ENCODE results near the gene NTNG1. TPM values are rescaled to one million over a fixed set of nuclear protein-coding genes. Genes with fewer than 3 reads are reported as not detected.

NTNG1 gene
- total and polyA plus RNA-seq, 5 donors, result 0.05 to 0.41 (median 0.37) TPM; not detected in 2

- no peak for DNase-seq
- Histone ChIP-seq H3K27ac (ENCODE audit: low read length) (no peak overlapping the region), H3K4me3 (ENCODE audit: low read length) (no peak overlapping the region), H3K4me1 (ENCODE audit: control insufficient read depth, insufficient read depth, low read length) (no peaks in the 10 kb centered on the region), H3K9me3 (ENCODE audit: control insufficient read depth, low read length) (no peaks in the 10 kb centered on the region), H3K27me3 (ENCODE audit: control insufficient read depth, insufficient read depth) (no peaks in the 10 kb centered on the region)
- 90% methylated on average over 2 of the region's 2 CpGs for WGBS
- no peak for ATAC-seq
- intact Hi-C loops (cut with DNase I), result no loop called here
These were observed 201.9 kb downstream of the NTNG1 start for GRCh38 chr1:107342768-107343167.

- Histone ChIP-seq H3K9me3 (ENCODE audit: control insufficient read depth, low read length) (no peaks in the 10 kb centered on the region), H3K4me3 (ENCODE audit: low read length) (no peak overlapping the region), H3K4me1 (ENCODE audit: control insufficient read depth, insufficient read depth, low read length) (no peaks in the 10 kb centered on the region), H3K27ac (ENCODE audit: low read length) (no peak overlapping the region), H3K27me3 (ENCODE audit: control insufficient read depth, insufficient read depth) (no peaks in the 10 kb centered on the region)
- intact Hi-C loops (cut with DNase I), result no loop called here
- ATAC-seq (no peak), DNase-seq (no peak)
- WGBS, result 88% methylated on average over 5 of the region's 5 CpGs
These were observed 202.8 kb downstream of the NTNG1 start for GRCh38 chr1:107343601-107344000.

DNA sequence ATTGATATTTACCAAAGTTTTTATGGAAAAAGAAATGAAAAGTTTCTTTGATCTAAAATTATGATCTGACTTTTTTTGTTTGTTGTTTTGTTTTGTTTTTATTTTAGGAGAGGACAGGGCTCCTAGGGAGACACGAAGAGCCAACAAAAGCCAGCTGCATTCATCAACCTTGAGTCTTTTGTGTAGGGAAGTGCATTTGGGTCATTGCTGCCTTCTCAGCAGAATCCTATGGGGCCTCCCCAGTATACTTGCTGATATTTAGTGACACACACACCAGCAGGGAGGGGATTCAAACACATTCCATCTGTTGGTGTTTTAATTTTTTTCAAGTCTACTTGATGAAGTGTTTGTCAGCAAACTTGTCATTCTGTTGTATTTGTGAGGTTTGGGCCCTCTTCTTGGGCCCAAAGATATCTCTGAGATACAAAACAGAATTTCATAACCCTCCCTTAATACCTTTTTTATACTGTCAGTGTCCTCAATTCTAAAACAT lies 203.5 kb downstream of the NTNG1 start:
- intact Hi-C loops (cut with DNase I), result no loop called here
- 39% methylated on average over 1 of the region's 1 CpG for WGBS
- DNase-seq (no peak), ATAC-seq (no peak)
- H3K27ac ChIP-seq (ENCODE audit: low read length), result no peak overlapping the region
- H3K9me3 ChIP-seq (ENCODE audit: control insufficient read depth, low read length), result no peaks in the 10 kb centered on the region
- no peaks in the 10 kb centered on the region for H3K27me3 ChIP-seq (ENCODE audit: control insufficient read depth, insufficient read depth)
- no peaks in the 10 kb centered on the region for H3K4me1 ChIP-seq (ENCODE audit: control insufficient read depth, insufficient read depth, low read length)
- H3K4me3 ChIP-seq (ENCODE audit: low read length), result no peak overlapping the region

GRCh38 chr1:107344836-107345235 lies 204.0 kb downstream of the NTNG1 start:
- no peaks in the 10 kb centered on the region for H3K4me1 ChIP-seq (ENCODE audit: control insufficient read depth, insufficient read depth, low read length)
- no peak for DNase-seq
- no peak overlapping the region for H3K27ac ChIP-seq (ENCODE audit: low read length)
- no peak for ATAC-seq
- no peaks in the 10 kb centered on the region for H3K27me3 ChIP-seq (ENCODE audit: control insufficient read depth, insufficient read depth)
- intact Hi-C loops (cut with DNase I), result no loop called here
- H3K9me3 ChIP-seq (ENCODE audit: control insufficient read depth, low read length), result no peaks in the 10 kb centered on the region
- no peak overlapping the region for H3K4me3 ChIP-seq (ENCODE audit: low read length)
- WGBS, result 39% methylated on average over 3 of the region's 3 CpGs

GRCh38 chr1:107352850-107353249 lies 212.0 kb downstream of the NTNG1 start:
- Histone ChIP-seq H3K9me3 (ENCODE audit: control insufficient read depth, low read length) (no peaks in the 10 kb centered on the region), H3K4me3 (ENCODE audit: low read length) (no peak overlapping the region), H3K4me1 (ENCODE audit: control insufficient read depth, insufficient read depth, low read length) (no peaks in the 10 kb centered on the region), H3K27me3 (ENCODE audit: control insufficient read depth, insufficient read depth) (no peaks in the 10 kb centered on the region), H3K27ac (ENCODE audit: low read length) (no peak overlapping the region)
- DNase-seq (no peak), ATAC-seq (no peak)
- intact Hi-C loops (cut with DNase I), result no loop called here

GRCh38 chr1:107357376-107357775 lies 216.5 kb downstream of the NTNG1 start:
- intact Hi-C loops (cut with DNase I), result no loop called here
- Histone ChIP-seq H3K9me3 (ENCODE audit: control insufficient read depth, low read length) (no peaks in the 10 kb centered on the region), H3K27me3 (ENCODE audit: control insufficient read depth, insufficient read depth) (no peaks in the 10 kb centered on the region), H3K4me3 (ENCODE audit: low read length) (no peak overlapping the region), H3K4me1 (ENCODE audit: control insufficient read depth, insufficient read depth, low read length) (no peaks in the 10 kb centered on the region), H3K27ac (ENCODE audit: low read length) (no peak overlapping the region)
- 34% methylated on average over 1 of the region's 1 CpG for WGBS
- ATAC-seq (no peak), DNase-seq (no peak)

DNA sequence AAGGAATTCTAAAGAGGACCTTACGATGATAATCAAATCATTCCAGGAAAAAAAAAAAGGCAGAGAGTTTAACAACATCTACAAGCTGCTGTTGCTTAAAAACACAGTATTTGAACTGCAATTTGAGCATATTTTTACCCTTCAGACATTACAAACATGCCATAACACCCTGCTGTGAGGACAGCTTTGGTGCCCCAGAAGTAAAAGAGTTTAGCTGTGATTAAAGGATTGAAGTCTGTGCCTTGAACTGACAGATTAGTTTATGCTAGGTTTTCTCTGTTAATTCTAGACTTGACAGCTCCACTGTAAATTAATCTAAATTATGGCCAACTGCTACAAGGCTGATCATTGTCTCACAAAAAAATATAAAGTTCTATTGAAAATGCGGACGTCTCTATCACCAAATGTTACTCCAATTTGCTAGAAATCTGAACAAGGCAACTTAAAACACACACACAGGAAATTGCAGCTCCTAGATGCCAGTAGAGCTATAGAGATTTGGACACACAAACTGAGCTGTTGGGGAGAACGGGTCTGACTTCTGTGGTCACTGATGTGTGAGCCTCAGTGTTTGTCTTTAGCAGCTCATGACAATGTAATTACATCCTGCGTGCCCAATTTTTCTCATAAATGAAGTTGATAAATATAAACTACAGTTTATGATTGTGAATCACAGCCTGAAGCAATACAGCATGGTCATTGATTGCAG lies 217.9 kb downstream of the NTNG1 start:
- intact Hi-C loops (cut with DNase I), result no loop called here
- Histone ChIP-seq H3K27me3 (ENCODE audit: control insufficient read depth, insufficient read depth) (no peaks in the 10 kb centered on the region), H3K9me3 (ENCODE audit: control insufficient read depth, low read length) (no peaks in the 10 kb centered on the region), H3K4me3 (ENCODE audit: low read length) (no peak overlapping the region), H3K4me1 (ENCODE audit: control insufficient read depth, insufficient read depth, low read length) (no peaks in the 10 kb centered on the region), H3K27ac (ENCODE audit: low read length) (no peak overlapping the region)
- ATAC-seq (no peak), DNase-seq (no peak)
- 52% methylated on average over 5 of the region's 5 CpGs for WGBS

- Histone ChIP-seq H3K4me1 (ENCODE audit: control insufficient read depth, insufficient read depth, low read length) (no peaks in the 10 kb centered on the region), H3K9me3 (ENCODE audit: control insufficient read depth, low read length) (no peaks in the 10 kb centered on the region), H3K4me3 (ENCODE audit: low read length) (no peak overlapping the region), H3K27me3 (ENCODE audit: control insufficient read depth, insufficient read depth) (no peaks in the 10 kb centered on the region), H3K27ac (ENCODE audit: low read length) (no peak overlapping the region)
- DNase-seq, result no peak
- intact Hi-C loops (cut with DNase I), result no loop called here
- ATAC-seq, result no peak
- WGBS, result 64% methylated on average over 5 of the region's 5 CpGs
These were observed 218.8 kb downstream of the NTNG1 start for GRCh38 chr1:107359472-107360241.

DNA sequence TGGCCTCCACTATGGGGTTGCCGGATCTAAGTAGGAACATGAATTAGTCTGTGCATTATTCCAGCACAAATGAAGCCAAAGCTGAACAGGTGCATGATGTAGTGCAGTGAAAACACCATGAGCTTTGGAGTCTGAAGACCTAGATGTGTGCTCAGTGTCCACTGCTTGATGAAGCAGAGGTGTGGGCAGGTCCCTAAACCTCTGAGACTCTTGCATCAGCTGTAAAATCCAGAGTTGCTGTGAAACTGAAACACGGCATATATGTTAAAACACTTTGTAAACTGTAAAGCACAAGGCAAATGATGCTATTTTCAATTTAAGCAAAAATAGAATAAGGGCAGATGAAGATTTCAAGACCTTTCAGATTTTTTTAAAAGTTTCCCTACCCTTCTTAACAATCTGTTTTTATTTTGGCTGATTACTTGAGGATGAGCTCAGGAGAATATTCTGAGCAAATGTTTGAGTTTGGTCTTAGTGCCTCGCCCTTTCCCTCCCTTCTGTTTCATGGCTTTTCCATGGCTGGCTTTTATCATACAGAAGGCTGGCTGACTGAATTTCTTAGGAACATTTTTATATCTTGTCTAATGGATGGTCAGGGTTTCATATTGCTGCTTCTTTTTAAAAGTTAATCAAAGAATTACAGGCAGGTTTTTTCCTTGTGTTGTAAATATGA lies 221.8 kb downstream of the NTNG1 start:
- WGBS, result 84% methylated on average over 3 of the region's 3 CpGs
- intact Hi-C loops (cut with DNase I), result no loop called here
- ATAC-seq, result no peak
- Histone ChIP-seq H3K27ac (ENCODE audit: low read length) (no peak overlapping the region), H3K4me1 (ENCODE audit: control insufficient read depth, insufficient read depth, low read length) (no peaks in the 10 kb centered on the region), H3K9me3 (ENCODE audit: control insufficient read depth, low read length) (no peaks in the 10 kb centered on the region), H3K27me3 (ENCODE audit: control insufficient read depth, insufficient read depth) (no peaks in the 10 kb centered on the region), H3K4me3 (ENCODE audit: low read length) (no peak overlapping the region)
- no peak for DNase-seq

DNA sequence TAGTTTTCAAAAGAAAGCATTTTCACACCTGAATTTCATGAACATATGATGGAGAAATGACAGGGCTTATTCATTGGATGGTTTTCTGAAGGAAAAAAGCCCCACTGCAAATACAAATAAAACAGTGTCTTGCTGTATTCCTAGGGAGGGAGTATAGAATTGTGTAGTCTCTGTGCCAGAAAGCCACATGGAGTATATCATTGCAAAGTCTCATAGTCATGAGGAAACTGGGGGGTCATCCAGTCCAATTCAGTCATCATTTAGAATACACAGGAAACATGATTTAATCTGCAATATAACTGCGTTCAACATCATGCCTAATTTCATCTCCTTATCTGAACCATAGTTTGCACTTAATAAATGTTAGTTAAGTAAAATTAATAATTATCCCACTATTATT lies 222.3 kb downstream of the NTNG1 start:
- H3K4me3 ChIP-seq (ENCODE audit: low read length), result no peak overlapping the region
- no peaks in the 10 kb centered on the region for H3K4me1 ChIP-seq (ENCODE audit: control insufficient read depth, insufficient read depth, low read length)
- H3K27ac ChIP-seq (ENCODE audit: low read length), result no peak overlapping the region
- H3K27me3 ChIP-seq (ENCODE audit: control insufficient read depth, insufficient read depth), result no peaks in the 10 kb centered on the region
- intact Hi-C loops (cut with DNase I), result no loop called here
- WGBS, result 38% methylated on average over 1 of the region's 1 CpG
- H3K9me3 ChIP-seq (ENCODE audit: control insufficient read depth, low read length), result no peaks in the 10 kb centered on the region
- no peak for ATAC-seq
- no peak for DNase-seq

GRCh38 chr1:107365527-107366240 lies 224.8 kb downstream of the NTNG1 start:
- 94% methylated on average over 2 of the region's 2 CpGs for WGBS
- DNase-seq, result no peak
- intact Hi-C loops (cut with DNase I), result no loop called here

More at GRCh38 chr1:107365527-107366240, 224.8 kb downstream of the NTNG1 start:
- H3K4me1 ChIP-seq (ENCODE audit: control insufficient read depth, insufficient read depth, low read length), result no peaks in the 10 kb centered on the region
- ATAC-seq, result no peak
- H3K27ac ChIP-seq (ENCODE audit: low read length), result no peak overlapping the region
- no peak overlapping the region for H3K4me3 ChIP-seq (ENCODE audit: low read length)
- H3K27me3 ChIP-seq (ENCODE audit: control insufficient read depth, insufficient read depth), result no peaks in the 10 kb centered on the region
- no peaks in the 10 kb centered on the region for H3K9me3 ChIP-seq (ENCODE audit: control insufficient read depth, low read length)
